OCI-LY7 (cell line): ENCODE results near the gene CLDN16. TPM values are rescaled to one million over a fixed set of nuclear protein-coding genes. Genes with fewer than 3 reads are reported as not detected.

Source experiments
- BruUV-seq: library from RNA; stranded (reverse); fragments of 400-500 nt; replicated peaks from 2 replicates; lab custom pipeline; 2021; lab: Mats Ljungman, UMichigan
- CTCF ChIA-PET: fragments of 300-600 bp; sonication (Branson Sonifier 250); formaldehyde crosslinking; loops from one replicate; lab custom pipeline; 2022; ENCODE audit warnings: antibody characterized with exemption; ENCODE audit not compliant: unreplicated experiment; lab: Charles Lee
- POLR2A ChIA-PET: fragments of 300-600 bp; sonication (Branson Sonifier 250); formaldehyde crosslinking; loops from one replicate; lab custom pipeline; 2022; ENCODE audit warnings: antibody characterized with exemption; lab: Charles Lee
- DNase-seq: peaks from one replicate; pipeline ENCODE4 v3.0.0-alpha.2; 2015; ENCODE audit warnings: low spot score
- H2AFZ ChIP-seq: fragments of 200-600 bp; sonication (generic), shearing (Covaris generic); 2 replicates; pipeline ENCODE4 v1.6.1; 2014; ENCODE audit warnings: mild to moderate bottlenecking, antibody characterized with exemption, low read length, moderate library complexity
- H3K27ac ChIP-seq: fragments of 200-600 bp; sonication (generic); 2 replicates; pipeline ENCODE4 v1.5.1; 2014; ENCODE audit warnings: mixed run types, low read depth, mild to moderate bottlenecking, moderate library complexity, low read length, inconsistent platforms; ENCODE audit not compliant: poor library complexity, severe bottlenecking
- H3K36me3 ChIP-seq: fragments of 200-600 bp; sonication (generic); 2 replicates; pipeline ENCODE4 v1.6.1; 2014; ENCODE audit warnings: mild to moderate bottlenecking, antibody characterized with exemption, low read length, moderate library complexity, mixed read lengths; ENCODE audit not compliant: insufficient read depth
- H3K4me1 ChIP-seq: fragments of 200-600 bp; sonication (generic); 2 replicates; pipeline ENCODE4 v1.5.1; 2014; ENCODE audit warnings: mild to moderate bottlenecking, low read length; ENCODE audit not compliant: insufficient read depth, poor library complexity, severe bottlenecking
- H3K4me2 ChIP-seq: fragments of 200-600 bp; sonication (generic); 2 replicates; pipeline ENCODE4 v1.6.1; 2014; ENCODE audit warnings: mild to moderate bottlenecking, low read length
- H3K4me3 ChIP-seq: fragments of 200-600 bp; sonication (generic); 2 replicates; pipeline ENCODE4 v1.5.1; 2014; ENCODE audit warnings: mild to moderate bottlenecking, low read depth, low read length; ENCODE audit not compliant: poor library complexity, severe bottlenecking
- H3K79me2 ChIP-seq: fragments of 200-600 bp; sonication (generic); 2 replicates; pipeline ENCODE4 v1.6.1; 2016; ENCODE audit warnings: low read depth, mild to moderate bottlenecking, low read length, moderate library complexity, mixed read lengths; ENCODE audit not compliant: insufficient read depth
- H3K9me2 ChIP-seq: fragments of 200-600 bp; sonication (generic); 2 replicates; pipeline ENCODE4 v1.6.1; 2016; ENCODE audit warnings: mild to moderate bottlenecking, low read length, mixed read lengths; ENCODE audit not compliant: insufficient read depth
- H3K9me3 ChIP-seq: fragments of 200-600 bp; sonication (generic); 2 replicates; pipeline ENCODE4 v1.6.1; 2014; ENCODE audit warnings: mild to moderate bottlenecking, mixed run types, low read length, mixed read lengths
- H4K20me1 ChIP-seq: fragments of 200-600 bp; sonication (generic); 2 replicates; pipeline ENCODE4 v1.6.1; 2014; ENCODE audit warnings: mild to moderate bottlenecking, antibody characterized with exemption, low read length, moderate library complexity, mixed read lengths; ENCODE audit not compliant: insufficient read depth
- EZH2phosphoT487 ChIP-seq: fragments of 200-600 bp; sonication (generic); IDR thresholded peaks from 2 replicates; pipeline ENCODE4 v1.6.1; 2018; ENCODE audit warnings: low read depth, borderline replicate concordance, mild to moderate bottlenecking, mixed run types, antibody characterized with exemption, low read length, moderate library complexity, mixed read lengths
- intact Hi-C: fragments of 100-400 bp; cut with micrococcal nuclease; formaldehyde crosslinking; loops from one replicate; pipeline ENCODE4 v1.10.0; 2022; ENCODE audit not compliant: unreplicated experiment
- total RNA-seq, 2 experiments: library from RNA; depleted of rRNA in 1 of 2; stranded (reverse); fragments of >200 nt in 1 of 2; shearing (Covaris generic) in 1 of 2; gene quantifications; 2 replicates each; pipeline ENCODE4 v1.2.3, GENCODE V29; 2014 to 2022
- TF ChIP-seq, protein P1 (sequence below): fragments of 200-600 bp; sonication (generic); conservative IDR thresholded peaks from 2 replicates; pipeline ENCODE4 v1.5.1; 2014; ENCODE audit warnings: mild to moderate bottlenecking, antibody characterized with exemption, low read length, moderate library complexity, mixed read lengths

The CLDN16 gene
- total RNA-seq, 2 experiments from 2014 or later: not detected

DNA sequence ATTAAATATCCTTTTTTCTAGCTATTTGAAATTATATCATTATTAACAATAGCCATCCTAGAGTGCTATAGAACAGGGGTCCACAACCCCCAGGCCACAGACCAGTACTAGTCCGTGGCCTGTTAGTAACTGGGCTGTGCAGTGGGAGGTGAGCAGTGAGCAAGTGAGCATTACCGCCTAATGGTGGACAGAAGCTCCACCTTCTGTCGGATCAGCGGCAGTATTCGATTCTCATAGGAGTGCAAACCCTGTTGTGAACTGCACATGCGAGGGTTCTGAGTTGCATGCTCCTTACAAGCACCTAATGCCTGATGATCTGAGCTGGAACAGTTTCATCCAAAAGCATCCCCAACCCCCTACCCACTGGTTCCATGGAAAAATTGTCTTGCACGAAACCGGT lies 11.7 kb downstream of the CLDN16 start:
- CTCF ChIA-PET: no interaction called here

DNA sequence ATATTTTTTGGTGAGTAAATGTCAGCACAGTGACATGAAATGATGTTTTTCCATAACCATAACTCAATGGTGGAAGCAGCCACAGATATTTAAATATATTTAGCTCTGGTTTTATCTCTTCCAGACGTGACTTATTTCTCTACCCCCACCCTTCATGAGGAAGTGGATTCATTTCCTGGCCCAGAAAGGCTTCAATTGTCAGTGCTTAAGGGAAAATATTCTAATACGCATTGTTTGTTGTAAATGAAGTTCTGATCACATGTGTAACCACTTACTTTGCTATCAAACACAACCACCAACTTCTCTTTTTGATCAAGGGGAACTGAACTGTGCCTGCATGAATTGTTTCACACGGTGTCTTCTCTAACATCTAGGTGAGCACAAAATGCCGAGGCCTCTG lies 14.0 kb downstream of the CLDN16 start:
- CTCF ChIA-PET: no interaction called here

More for the DNA sequence above, 11.7 kb downstream of the CLDN16 start:
- no peak for TF ChIP-seq EZH2phosphoT487
- TF ChIP-seq, protein P1, sequence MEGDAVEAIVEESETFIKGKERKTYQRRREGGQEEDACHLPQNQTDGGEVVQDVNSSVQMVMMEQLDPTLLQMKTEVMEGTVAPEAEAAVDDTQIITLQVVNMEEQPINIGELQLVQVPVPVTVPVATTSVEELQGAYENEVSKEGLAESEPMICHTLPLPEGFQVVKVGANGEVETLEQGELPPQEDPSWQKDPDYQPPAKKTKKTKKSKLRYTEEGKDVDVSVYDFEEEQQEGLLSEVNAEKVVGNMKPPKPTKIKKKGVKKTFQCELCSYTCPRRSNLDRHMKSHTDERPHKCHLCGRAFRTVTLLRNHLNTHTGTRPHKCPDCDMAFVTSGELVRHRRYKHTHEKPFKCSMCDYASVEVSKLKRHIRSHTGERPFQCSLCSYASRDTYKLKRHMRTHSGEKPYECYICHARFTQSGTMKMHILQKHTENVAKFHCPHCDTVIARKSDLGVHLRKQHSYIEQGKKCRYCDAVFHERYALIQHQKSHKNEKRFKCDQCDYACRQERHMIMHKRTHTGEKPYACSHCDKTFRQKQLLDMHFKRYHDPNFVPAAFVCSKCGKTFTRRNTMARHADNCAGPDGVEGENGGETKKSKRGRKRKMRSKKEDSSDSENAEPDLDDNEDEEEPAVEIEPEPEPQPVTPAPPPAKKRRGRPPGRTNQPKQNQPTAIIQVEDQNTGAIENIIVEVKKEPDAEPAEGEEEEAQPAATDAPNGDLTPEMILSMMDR: no peak
- Histone ChIP-seq H2AFZ (no peak overlapping the region), H4K20me1 (no peaks in the 10 kb centered on the region), H3K4me1 (no peaks in the 10 kb centered on the region), H3K4me3 (no peak overlapping the region), H3K9me2 (no peaks in the 10 kb centered on the region), H3K4me2 (no peak overlapping the region), H3K79me2 (no peaks in the 10 kb centered on the region), H3K9me3 (no peaks in the 10 kb centered on the region), H3K36me3 (no peaks in the 10 kb centered on the region), H3K27ac (no peak overlapping the region)
- POLR2A ChIA-PET: no interaction called here
- BruUV-seq: no TSS peak
- DNase-seq: no peak
- intact Hi-C loops: no loop called here

GRCh38 chr3:190404715-190405114 lies 16.8 kb downstream of the CLDN16 start:
- no peaks in the 10 kb centered on the region for H3K9me2 ChIP-seq
- TF ChIP-seq, protein P1: no peak
- TF ChIP-seq EZH2phosphoT487: no peak
- ChIA-PET POLR2A (interaction anchor here (0.6 kb wide), 1 partner anchor 523 kb away, joined by 3 read pairs; no protein-coding TSS in a partner anchor), CTCF (no interaction called here)
- no TSS peak for BruUV-seq
- H3K9me3 ChIP-seq: no peaks in the 10 kb centered on the region
- no peaks in the 10 kb centered on the region for H3K36me3 ChIP-seq
- no peak overlapping the region for H2AFZ ChIP-seq
- H3K27ac ChIP-seq: no peak overlapping the region
- no peaks in the 10 kb centered on the region for H4K20me1 ChIP-seq
- intact Hi-C loops: no loop called here
- H3K4me2 ChIP-seq: no peak overlapping the region
- no peaks in the 10 kb centered on the region for H3K79me2 ChIP-seq
- DNase-seq: no peak
- no peak overlapping the region for H3K4me3 ChIP-seq
- no peaks in the 10 kb centered on the region for H3K4me1 ChIP-seq

More for the DNA sequence above, 14.0 kb downstream of the CLDN16 start:
- no TSS peak for BruUV-seq
- no peak overlapping the region for H3K27ac ChIP-seq
- H3K4me1 ChIP-seq: no peaks in the 10 kb centered on the region
- DNase-seq: no peak
- H3K4me2 ChIP-seq: no peak overlapping the region
- H3K4me3 ChIP-seq: no peak overlapping the region
- TF ChIP-seq EZH2phosphoT487: no peak
- TF ChIP-seq, protein P1: no peak
- H4K20me1 ChIP-seq: no peaks in the 10 kb centered on the region
- no peaks in the 10 kb centered on the region for H3K9me3 ChIP-seq
- intact Hi-C loops: no loop called here
- POLR2A ChIA-PET: no interaction called here
- H3K36me3 ChIP-seq: no peaks in the 10 kb centered on the region
- H2AFZ ChIP-seq: no peak overlapping the region
- no peaks in the 10 kb centered on the region for H3K79me2 ChIP-seq
- H3K9me2 ChIP-seq: no peaks in the 10 kb centered on the region
